ENCODE measurements around the gene C22orf23.

C22orf23 gene

DNA sequence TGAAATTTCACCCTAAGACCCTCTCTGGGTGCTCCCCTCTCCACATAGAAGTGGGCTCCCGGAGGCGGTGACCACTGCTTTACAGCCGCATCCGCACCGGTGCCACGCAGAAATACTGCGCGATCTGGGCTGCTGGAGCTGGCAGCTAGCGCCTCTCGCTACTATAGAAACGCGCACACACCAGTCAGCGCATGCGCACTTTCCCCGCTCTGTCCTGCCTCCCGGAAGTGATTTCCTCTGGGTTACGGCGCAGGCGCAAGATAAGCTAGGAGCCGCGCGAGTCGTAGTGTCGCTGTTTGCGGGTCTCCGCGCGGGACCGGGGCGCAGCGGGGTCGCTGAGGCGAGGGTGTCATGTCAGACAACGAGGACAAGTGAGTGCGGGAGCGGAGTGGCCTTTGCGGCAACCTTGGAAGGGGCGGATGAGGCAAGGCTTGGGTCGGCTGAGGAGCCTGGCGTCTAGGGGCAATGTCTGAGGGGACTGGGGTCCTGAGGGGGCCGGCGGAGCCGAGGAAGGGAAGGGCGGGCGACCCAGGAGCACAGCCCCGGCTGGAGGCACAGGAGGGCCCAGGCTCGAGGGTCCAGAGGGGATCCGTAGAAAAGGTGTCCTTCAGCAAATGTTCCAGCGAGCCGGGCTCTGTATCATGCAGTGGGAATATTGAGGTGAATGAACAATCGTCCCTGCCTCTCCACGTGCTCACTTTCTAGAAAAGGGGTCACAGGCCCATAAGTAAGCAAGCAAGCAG is at the start of gene C22orf23, which contains the start of gene POLR2F:
Gene C22orf23, minus strand, starts transcription at position 165 of the 743 bp plus-strand sequence. CDS start 452 bp downstream, outside the sequence.
Gene POLR2F, plus strand, starts transcription at position 263 of the 743 bp plus-strand sequence. Its CDS starts 89 bp downstream, at position 352.
- no peak for TF ChIP-seq ZNF274 (IDR thresholded peaks at IDR 0.05; ENCODE audit: low read depth, low read length)
- peak within 1 kb of the TSS; percentile 90 for H3K4me3 ChIP-seq (ENCODE audit: low read length)

DNA sequence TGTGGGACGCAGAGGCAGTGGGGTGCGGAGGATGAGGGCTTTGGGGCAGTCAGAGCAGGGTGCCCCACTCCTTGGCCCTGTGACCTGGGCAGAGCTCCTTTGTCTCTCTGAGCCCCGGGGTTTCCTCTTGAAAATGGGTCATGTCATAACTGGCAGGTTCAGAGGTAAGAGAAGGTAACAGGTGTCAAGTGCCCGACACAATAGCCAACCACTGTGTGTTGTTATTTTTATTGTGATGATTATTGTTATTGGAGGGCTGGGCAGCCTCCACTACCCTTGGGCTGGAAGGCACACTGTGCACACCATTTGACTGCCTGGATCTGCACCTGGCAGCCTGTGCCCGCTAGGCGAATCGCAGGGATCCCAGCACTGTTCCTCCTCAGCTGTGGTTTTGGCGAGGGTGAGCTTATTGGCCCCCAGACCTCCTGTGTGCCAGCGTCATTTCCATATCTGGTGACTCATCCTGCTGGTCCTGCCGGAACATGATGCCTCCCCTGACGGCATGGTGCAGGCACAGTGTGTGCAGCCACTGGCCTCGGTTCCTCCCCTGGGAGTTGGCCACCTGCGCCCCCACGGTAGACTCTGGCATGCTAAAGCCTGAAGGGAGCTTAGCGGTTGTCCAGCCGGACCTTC is 46.4 kb upstream of the C22orf23 start:
- no peak for TF ChIP-seq ZNF274 (IDR thresholded peaks at IDR 0.05; ENCODE audit: low read depth, low read length)
- no peak overlapping the region for H3K4me3 ChIP-seq (ENCODE audit: low read length)

DNA sequence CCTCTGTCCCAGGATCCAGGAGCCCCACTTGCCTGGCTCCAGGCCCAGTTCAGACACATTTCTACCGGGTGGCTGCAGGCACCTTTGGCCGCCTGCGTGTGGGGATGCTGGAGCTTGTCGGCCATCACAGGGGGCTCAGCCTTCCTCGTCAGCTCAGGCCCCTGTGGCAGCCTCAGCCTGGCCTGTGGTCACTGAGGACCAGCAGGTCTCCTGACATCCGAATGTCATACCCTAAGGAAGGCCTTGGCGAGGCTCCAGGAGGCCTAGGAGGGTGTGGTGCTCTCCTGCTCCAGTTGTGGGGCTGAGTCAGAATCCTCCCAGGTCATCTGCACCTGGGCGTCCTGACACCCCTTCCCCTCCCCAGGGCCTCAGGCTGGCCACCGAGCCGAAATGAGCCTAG is 45.8 kb upstream of the C22orf23 start:
- TF ChIP-seq ZNF274 (IDR thresholded peaks at IDR 0.05; ENCODE audit: low read depth, low read length), result no peak
- H3K4me3 ChIP-seq (ENCODE audit: low read length), result no peak overlapping the region

DNA sequence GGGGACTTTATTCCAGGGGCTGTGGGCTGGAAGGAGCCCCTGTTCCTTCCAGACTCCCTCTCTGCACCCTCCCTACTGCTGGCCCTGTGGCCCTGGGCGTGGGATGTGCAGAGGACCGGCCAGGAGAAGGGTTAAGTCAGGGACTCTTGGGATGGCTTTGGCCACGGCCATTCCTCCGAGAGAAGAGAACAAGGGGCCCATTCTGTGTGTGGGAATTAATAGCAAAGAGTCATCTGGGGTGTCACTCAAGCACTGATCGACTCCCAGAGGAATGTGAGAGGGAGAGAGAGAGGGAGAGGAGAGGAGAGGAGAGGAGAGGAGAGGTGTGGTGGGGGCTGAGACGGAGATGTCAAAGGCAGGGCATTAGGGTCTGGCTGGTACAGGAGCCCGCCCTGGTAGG is 45.1 kb upstream of the C22orf23 start:
- no peak for TF ChIP-seq ZNF274 (IDR thresholded peaks at IDR 0.05; ENCODE audit: low read depth, low read length)
- no peak overlapping the region for H3K4me3 ChIP-seq (ENCODE audit: low read length)

DNA sequence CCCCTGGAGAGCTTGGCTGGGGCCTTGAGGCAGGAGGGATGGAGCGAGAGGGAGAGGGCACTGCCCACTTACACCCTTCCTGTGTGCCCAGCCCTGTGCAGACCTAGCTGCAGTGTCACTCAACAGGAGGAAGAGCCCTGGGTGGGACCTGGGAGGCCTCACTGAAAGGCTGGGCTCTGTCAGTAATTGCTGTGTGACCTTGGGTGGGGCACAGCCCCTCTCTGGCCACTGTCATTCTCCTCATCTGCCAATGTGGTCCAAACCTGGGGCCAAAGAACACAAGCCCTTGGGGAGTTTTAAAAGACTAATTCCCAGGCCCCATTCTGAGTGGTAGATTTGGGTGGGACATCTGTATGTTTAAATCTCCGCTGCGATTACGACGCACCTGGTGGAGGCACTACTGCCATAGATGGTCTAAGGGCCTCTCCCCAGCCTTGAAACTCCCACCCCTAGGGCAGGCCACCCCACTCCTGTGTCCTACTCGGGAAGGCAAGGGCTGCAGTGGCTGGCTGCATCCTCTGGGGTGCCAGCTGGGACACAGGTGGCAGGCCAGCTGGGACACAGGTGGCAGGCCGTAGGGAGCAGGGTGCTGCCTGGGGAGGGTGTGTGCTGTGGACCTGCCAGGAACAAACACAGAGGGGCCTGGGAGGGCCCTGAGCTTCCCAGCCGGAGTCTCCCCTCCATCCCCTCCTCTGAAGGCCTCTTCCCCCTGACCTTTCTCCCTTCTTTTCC is 43.3 kb upstream of the C22orf23 start:
- no peak for TF ChIP-seq ZNF274 (IDR thresholded peaks at IDR 0.05; ENCODE audit: low read depth, low read length)
- no peak overlapping the region for H3K4me3 ChIP-seq (ENCODE audit: low read length)

DNA sequence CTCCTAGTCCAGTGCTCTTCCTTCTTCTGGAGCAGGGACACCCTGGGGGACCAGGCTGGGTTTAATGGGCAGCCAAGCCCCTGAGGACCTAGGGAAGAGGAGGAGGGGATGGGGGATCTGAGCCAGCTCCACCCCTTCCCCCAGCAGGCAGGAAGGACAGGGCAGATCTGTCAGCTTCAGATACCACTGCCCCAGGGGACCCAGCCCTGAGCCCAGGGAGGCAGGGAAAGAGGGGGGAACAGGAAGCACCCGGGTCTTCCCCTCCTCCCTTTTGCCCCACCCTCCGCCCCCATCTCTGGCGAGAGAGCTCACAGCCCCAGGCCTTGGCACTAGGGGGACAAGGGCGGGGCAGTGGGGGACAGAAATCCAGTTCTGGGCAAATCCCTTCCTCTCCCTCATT is 42.7 kb upstream of the C22orf23 start:
- no peak for TF ChIP-seq ZNF274 (IDR thresholded peaks at IDR 0.05; ENCODE audit: low read depth, low read length)
- H3K4me3 ChIP-seq (ENCODE audit: low read length), result no peak overlapping the region

DNA sequence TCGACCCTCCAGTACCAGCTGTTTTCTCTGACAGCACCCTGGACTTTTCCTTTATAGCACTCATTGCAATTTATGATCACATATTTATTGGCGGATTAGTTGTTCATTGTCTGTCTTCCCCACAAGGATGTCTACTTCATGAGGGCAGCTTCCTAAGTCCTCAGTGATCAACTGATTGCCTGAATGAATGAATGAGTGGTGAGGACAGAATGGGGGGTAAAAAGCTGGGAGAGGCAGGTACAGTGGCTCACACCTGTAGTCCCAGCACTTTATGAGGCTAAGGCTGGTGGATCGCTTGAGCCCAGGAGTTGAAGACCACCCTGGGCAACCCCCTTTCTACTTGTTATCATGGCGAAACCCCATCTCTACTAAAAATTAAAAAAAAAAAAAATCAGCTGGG is 42.1 kb upstream of the C22orf23 start:
- no peak for TF ChIP-seq ZNF274 (IDR thresholded peaks at IDR 0.05; ENCODE audit: low read depth, low read length)
- H3K4me3 ChIP-seq (ENCODE audit: low read length), result no peak overlapping the region

DNA sequence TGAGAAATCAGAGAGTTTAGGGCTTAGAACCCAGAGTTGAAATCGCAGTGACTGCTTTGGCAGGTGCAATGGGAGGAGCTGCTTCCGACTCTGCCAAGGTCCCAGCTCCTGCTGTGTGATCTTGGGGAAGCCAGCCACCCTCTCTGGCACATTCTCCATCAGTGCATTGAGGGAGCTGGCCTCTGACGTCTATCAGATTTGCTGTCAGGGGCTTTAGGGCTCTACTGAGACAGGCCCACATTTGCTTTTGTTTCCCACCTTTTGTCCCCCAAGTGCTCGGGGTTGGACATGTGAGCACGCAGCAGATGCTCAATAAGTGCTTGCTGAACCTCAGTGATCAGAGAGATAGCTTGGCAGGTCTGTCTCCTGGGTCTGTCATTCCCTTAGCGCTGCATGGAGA is 41.6 kb upstream of the C22orf23 start:
- no peak for TF ChIP-seq ZNF274 (IDR thresholded peaks at IDR 0.05; ENCODE audit: low read depth, low read length)
- no peak overlapping the region for H3K4me3 ChIP-seq (ENCODE audit: low read length)

DNA sequence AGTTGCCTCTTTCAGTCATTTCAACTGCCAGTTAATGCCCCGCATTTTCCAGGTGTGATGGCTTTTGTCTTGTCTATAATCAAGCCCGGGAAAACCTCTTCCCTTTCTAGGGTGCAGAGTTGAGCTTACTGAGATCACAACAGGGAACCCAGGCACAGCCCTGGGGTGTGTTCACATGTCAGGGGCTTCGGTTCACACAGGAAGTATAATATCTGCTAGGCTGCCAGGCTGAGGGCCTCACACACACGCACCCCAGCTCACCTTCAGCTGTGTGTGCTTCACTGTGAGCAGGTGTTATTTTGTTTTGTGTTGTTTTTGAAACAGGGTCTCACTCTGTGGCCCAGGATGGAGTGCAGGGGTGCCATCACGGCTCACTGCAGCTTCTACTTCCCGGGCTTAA is 40.6 kb upstream of the C22orf23 start:
- no peak for TF ChIP-seq ZNF274 (IDR thresholded peaks at IDR 0.05; ENCODE audit: low read depth, low read length)
- H3K4me3 ChIP-seq (ENCODE audit: low read length), result no peak overlapping the region

DNA sequence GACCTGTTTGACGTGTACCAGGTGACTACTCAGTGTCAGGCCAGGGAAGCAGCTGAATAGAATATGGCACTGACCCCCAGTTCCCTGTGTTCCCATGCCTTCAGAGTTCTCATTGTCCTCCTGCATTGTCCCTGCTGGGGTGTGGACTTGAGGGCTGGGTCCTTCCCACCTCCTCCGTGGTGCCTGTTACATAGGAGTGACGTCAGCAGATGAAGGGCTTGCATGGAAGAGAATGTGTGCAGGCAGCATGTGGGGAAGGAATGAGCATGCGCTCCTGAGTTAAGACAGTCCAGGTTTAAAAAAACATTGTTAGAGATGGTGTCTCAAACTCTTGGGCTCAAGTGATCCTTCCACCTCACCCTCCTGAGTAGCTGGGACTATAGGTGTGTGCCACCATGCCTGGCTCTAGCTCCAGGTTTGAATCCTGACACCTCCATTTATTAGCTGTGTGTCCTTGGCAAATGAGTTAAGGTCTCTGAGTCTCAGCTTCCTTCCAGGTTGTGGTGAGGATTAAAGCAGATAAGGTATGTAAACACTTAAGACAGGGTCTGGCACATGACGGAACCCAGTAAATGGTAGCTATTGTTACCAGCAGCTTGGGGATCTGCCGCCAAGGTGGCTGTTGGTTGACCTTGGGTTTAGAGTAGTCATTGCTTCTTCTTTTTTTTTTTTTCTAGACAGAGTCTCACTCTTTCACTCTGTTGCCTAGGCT is 38.5 kb upstream of the C22orf23 start:
- TF ChIP-seq ZNF274 (IDR thresholded peaks at IDR 0.05; ENCODE audit: low read depth, low read length), result no peak
- no peak overlapping the region for H3K4me3 ChIP-seq (ENCODE audit: low read length)

DNA sequence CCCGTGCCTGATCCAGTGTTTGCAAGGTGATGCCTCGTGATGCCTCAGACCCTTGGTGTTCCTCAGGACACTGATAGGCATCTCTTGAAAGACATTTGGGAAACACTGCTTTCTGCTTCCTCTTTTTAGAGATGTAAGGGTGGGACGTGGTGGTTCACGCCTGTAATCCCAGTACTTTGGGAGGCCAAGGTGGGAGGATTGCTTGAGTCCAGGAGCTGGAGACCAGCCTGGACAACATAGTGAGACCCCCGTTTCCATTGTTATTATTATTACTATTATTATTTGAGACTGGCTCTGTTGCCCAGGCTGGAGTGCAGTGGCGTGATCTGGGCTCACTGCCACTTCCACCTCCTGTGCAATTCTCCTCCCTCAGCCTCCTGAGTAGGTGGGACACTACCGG is 37.5 kb upstream of the C22orf23 start:
- H3K4me3 ChIP-seq (ENCODE audit: low read length), result no peak overlapping the region
- TF ChIP-seq ZNF274 (IDR thresholded peaks at IDR 0.05; ENCODE audit: low read depth, low read length), result no peak

DNA sequence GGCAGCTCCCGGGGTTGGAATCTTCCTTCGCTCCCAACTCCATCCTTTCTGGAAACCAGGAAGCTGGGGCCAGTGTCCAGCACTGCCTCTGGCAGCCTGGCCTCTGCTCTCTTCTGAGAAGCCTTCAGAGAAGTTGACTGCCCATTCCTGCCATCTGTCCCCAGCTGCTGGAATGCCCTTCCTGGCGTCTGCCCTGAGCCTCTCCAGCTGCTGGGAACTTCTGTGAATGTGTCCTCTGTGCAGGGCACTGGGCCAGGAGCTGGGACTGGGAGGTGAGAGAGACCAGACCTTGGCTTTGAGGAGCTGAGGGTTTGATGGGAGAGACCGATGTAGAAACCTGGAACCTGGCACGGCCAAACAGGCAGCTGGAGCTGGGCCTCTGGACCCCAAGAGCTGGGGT is 36.9 kb upstream of the C22orf23 start:
- H3K4me3 ChIP-seq (ENCODE audit: low read length), result no peak overlapping the region
- no peak for TF ChIP-seq ZNF274 (IDR thresholded peaks at IDR 0.05; ENCODE audit: low read depth, low read length)

DNA sequence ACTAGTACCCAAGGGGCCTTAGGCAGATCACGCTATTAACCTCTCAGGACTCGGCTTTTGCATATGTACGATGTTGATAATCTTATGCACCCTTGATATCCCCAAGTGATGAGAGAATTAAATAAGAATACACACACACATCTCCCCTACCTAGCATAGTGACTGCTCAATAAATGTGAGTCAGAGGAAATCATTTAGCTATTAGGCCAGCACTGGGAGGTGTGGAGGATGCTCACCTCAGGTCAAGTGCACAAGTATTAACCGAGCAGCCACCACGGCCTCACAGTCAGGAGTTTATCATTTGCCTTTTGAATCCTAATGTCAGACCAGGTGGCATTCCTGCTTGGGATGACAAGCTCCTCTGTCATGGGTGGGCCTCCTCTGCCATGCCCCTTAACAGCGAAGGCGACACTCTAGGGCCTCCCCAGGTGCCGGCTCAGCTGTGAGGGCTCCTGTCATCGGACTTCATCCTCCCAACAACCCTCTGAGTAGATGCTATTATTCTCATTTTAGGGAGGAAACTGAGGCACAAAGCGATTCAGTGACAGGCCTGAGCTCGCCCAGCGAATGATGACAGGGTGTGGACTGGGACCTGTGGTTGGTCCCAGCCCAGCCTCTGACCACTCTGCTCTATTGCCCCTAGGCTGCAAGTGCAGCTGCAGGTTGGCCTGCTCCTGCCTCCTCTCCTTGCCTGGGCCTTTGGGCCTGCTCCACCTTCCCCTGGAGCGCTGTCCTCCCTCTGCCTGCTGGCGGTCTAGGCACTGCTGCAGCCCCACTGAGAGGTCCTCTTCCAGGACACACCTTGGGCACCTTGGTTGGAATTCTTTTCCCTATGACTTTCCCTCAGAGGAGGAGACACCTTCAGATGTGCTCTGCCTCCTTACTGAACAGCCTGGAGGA is 36.0 kb upstream of the C22orf23 start:
- no peak for TF ChIP-seq ZNF274 (IDR thresholded peaks at IDR 0.05; ENCODE audit: low read depth, low read length)
- H3K4me3 ChIP-seq (ENCODE audit: low read length), result no peak overlapping the region

Data from GM08714 (cell line).